HEK293 (cell line): ENCODE data around the gene GJB2.

Experiments used
- CTCF ChIP-seq: fragments of 450-650 bp; formaldehyde crosslinking; IDR thresholded peaks from 2 replicates; pipeline ENCODE4 v1.5.1; 2016; ENCODE audit warnings: missing biosample characterization, missing genetic modification characterization
- KLF8 ChIP-seq: fragments of 450-650 bp; formaldehyde crosslinking; IDR thresholded peaks from 2 replicates; pipeline ENCODE4 v1.5.1; 2016; ENCODE audit warnings: missing biosample characterization, missing genetic modification characterization
- PBX3 ChIP-seq: sonication (generic); formaldehyde crosslinking; IDR thresholded peaks from 2 replicates; pipeline ENCODE4 v1.8.1; 2022; ENCODE audit warnings: mild to moderate bottlenecking, moderate library complexity, missing genetic modification reagents
- ZBTB11 ChIP-seq: fragments of 450-650 bp; formaldehyde crosslinking; conservative IDR thresholded peaks from 2 replicates; pipeline ENCODE4 v1.5.1; 2016; ENCODE audit warnings: low read depth, missing biosample characterization, missing genetic modification characterization
- ZNF121 ChIP-seq: fragments of 450-650 bp; formaldehyde crosslinking; IDR thresholded peaks from 2 replicates; pipeline ENCODE4 v1.5.1; 2016; ENCODE audit warnings: missing biosample characterization, missing genetic modification characterization
- ZNF133 ChIP-seq: fragments of 450-650 bp; formaldehyde crosslinking; IDR thresholded peaks from 2 replicates; pipeline ENCODE4 v1.5.1; 2016; ENCODE audit warnings: missing biosample characterization, missing genetic modification characterization
- ZNF140 ChIP-seq: fragments of 450-650 bp; formaldehyde crosslinking; IDR thresholded peaks from 2 replicates; pipeline ENCODE4 v1.5.1; 2016; ENCODE audit warnings: missing biosample characterization, missing genetic modification characterization
- ZNF26 ChIP-seq: fragments of 450-650 bp; formaldehyde crosslinking; IDR thresholded peaks from 2 replicates; pipeline ENCODE4 v1.5.1; 2016; ENCODE audit warnings: missing biosample characterization, missing genetic modification characterization
- ZNF274 ChIP-seq, 2 experiments: fragments of 200-500 bp in 1 of 2; fragments of 450-650 bp in 1 of 2; sonication (Bioruptor generic) in 1 of 2; formaldehyde crosslinking in 1 of 2; IDR thresholded peaks; 2 replicates each; pipeline versions ENCODE4 v1.5.1 to v1.6.1; 2014 to 2016; ENCODE audit warnings: borderline replicate concordance in 1 of 2, inconsistent platforms in 1 of 2, low read length in 1 of 2, missing biosample characterization in 1 of 2, missing genetic modification characterization in 1 of 2
- ZNF404 ChIP-seq: fragments of 450-650 bp; formaldehyde crosslinking; IDR thresholded peaks from 2 replicates; pipeline ENCODE4 v1.5.1; 2017; ENCODE audit warnings: missing biosample characterization, missing genetic modification characterization
- ZNF610 ChIP-seq: fragments of 450-650 bp; formaldehyde crosslinking; IDR thresholded peaks from 2 replicates; pipeline ENCODE4 v1.5.1; 2016; ENCODE audit warnings: missing biosample characterization, missing genetic modification characterization, borderline replicate concordance
- ZNF792 ChIP-seq: fragments of 450-650 bp; formaldehyde crosslinking; IDR thresholded peaks from 2 replicates; pipeline ENCODE4 v1.5.1; 2016; ENCODE audit warnings: missing biosample characterization, missing genetic modification characterization
- TF ChIP-seq, protein P1 (sequence below): fragments of 450-650 bp; formaldehyde crosslinking; IDR thresholded peaks from 2 replicates; pipeline ENCODE4 v1.5.1; 2016; ENCODE audit warnings: missing biosample characterization, missing genetic modification characterization

DNA sequence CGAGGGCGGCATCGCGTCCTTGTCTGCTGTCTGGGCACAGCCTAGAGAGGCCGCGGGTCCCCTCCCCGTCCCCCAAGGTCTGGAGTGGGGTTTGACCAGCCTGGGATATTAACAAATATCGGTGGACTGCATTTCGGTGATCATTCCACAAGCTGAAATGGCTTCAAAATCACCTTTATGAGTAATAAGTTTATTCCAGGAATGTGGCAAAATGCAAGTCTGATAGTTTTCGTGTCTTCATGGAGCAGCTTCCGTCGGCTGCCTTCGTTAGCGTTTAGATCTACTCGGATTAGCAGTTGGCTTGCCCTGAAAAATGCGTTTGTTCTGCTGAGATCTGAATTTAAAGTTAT, 30.8 kb downstream of the GJB2 start:
- no peak for TF ChIP-seq ZBTB11 (tag by site-specific recombination)
- TF ChIP-seq CTCF (tag by site-specific recombination), result no peak
- TF ChIP-seq ZNF121, result no peak
- TF ChIP-seq, protein P1, sequence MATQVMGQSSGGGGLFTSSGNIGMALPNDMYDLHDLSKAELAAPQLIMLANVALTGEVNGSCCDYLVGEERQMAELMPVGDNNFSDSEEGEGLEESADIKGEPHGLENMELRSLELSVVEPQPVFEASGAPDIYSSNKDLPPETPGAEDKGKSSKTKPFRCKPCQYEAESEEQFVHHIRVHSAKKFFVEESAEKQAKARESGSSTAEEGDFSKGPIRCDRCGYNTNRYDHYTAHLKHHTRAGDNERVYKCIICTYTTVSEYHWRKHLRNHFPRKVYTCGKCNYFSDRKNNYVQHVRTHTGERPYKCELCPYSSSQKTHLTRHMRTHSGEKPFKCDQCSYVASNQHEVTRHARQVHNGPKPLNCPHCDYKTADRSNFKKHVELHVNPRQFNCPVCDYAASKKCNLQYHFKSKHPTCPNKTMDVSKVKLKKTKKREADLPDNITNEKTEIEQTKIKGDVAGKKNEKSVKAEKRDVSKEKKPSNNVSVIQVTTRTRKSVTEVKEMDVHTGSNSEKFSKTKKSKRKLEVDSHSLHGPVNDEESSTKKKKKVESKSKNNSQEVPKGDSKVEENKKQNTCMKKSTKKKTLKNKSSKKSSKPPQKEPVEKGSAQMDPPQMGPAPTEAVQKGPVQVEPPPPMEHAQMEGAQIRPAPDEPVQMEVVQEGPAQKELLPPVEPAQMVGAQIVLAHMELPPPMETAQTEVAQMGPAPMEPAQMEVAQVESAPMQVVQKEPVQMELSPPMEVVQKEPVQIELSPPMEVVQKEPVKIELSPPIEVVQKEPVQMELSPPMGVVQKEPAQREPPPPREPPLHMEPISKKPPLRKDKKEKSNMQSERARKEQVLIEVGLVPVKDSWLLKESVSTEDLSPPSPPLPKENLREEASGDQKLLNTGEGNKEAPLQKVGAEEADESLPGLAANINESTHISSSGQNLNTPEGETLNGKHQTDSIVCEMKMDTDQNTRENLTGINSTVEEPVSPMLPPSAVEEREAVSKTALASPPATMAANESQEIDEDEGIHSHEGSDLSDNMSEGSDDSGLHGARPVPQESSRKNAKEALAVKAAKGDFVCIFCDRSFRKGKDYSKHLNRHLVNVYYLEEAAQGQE, result no peak
- no peak for TF ChIP-seq ZNF274 (IDR thresholded peaks at IDR 0.05; ENCODE audit: low read length)
- TF ChIP-seq ZNF274 (tag by site-specific recombination; IDR thresholded peaks at IDR 0.05; ENCODE audit: borderline replicate concordance), result no peak
- no peak for TF ChIP-seq ZNF610 (tag by site-specific recombination)
- TF ChIP-seq ZNF26 (tag by site-specific recombination), result no peak
- no peak for TF ChIP-seq PBX3 (CRISPR knock-in tag)
- no peak for TF ChIP-seq ZNF133 (tag by site-specific recombination)
- TF ChIP-seq ZNF140 (tag by site-specific recombination), result no peak
- TF ChIP-seq ZNF792 (tag by site-specific recombination), result no peak
- TF ChIP-seq KLF8 (tag by site-specific recombination), result no peak
- TF ChIP-seq ZNF404 (tag by site-specific recombination), result no peak
